ENCODE measurements around the gene TMEM120B.

Gene TMEM120B

DNA sequence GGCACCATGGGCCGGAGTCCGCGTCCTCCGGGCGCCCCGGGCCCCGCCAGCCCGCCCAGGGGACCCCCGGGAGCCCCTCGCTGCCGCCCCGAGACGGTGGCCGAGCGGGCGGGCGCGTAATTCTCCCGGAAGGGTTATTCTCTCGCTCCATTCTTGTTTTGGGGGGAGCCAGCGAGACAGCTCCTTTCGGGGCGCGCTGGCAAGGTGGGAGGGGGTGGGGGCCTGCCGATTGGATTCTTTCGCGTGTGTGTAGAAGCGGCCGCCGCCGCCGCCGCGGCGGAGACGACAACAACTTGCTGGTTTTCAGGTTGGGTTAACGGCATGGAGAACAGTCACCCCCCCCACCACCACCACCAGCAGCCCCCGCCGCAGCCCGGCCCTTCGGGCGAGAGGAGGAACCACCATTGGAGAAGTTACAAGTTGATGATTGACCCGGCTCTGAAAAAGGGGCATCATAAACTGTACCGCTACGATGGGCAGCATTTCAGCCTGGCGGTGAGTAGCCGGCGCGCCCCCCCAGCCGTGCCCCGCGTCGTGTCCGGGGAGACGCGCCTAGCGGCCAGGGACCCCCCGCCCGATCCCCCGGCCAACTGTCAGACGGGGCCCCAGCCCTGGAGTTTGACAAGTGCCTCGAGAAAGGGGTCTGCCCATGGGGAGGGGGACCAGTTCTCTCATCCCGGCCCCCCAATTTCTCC, 92.0 kb downstream of the TMEM120B start:
- Histone ChIP-seq H3K4me3 (ENCODE audit: low read length) (peak overlapping the region; percentile 71), H3K4me1 (ENCODE audit: low read length) (no peaks in the 10 kb centered on the region), H3K9me2 (replicated peaks; ENCODE audit: insufficient read depth, low read length) (no peaks in the 10 kb centered on the region), H3K27me3 (replicated peaks; ENCODE audit: insufficient read depth, low read length) (no peaks in the 10 kb centered on the region), H2AFZ (ENCODE audit: low read length) (no peak overlapping the region), H3K4me2 (ENCODE audit: low read depth, low read length) (peak overlapping the region; percentile 65; the same call in 1 of the 2 replicates), H3F3A (ENCODE audit: insufficient read depth, low read length) (peaks cover 21% of the 10 kb centered on the region), H3K9me3 (replicated peaks; ENCODE audit: insufficient read depth, low read length) (no peaks in the 10 kb centered on the region), H3K36me3 (replicated peaks; ENCODE audit: insufficient read depth, low read length) (no peaks in the 10 kb centered on the region), H4K20me1 (ENCODE audit: insufficient read depth, low read length) (no peaks in the 10 kb centered on the region), H3K79me2 (ENCODE audit: low read length) (peaks cover 58% of the 10 kb centered on the region), H3K27ac (ENCODE audit: low read length) (peak overlapping the region; percentile 42; the same call in 1 of the 2 replicates), H3K9ac (ENCODE audit: low read length) (peak overlapping the region; percentile 72)
- DNase-seq, result no peak
- TF ChIP-seq EZH2phosphoT487 (IDR thresholded peaks at IDR 0.05; ENCODE audit: low read length) (no peak), EZH2 (optimal IDR thresholded peaks at IDR 0.05; ENCODE audit: low read depth, low read length) (no peak)
- TF ChIP-seq, protein P1, sequence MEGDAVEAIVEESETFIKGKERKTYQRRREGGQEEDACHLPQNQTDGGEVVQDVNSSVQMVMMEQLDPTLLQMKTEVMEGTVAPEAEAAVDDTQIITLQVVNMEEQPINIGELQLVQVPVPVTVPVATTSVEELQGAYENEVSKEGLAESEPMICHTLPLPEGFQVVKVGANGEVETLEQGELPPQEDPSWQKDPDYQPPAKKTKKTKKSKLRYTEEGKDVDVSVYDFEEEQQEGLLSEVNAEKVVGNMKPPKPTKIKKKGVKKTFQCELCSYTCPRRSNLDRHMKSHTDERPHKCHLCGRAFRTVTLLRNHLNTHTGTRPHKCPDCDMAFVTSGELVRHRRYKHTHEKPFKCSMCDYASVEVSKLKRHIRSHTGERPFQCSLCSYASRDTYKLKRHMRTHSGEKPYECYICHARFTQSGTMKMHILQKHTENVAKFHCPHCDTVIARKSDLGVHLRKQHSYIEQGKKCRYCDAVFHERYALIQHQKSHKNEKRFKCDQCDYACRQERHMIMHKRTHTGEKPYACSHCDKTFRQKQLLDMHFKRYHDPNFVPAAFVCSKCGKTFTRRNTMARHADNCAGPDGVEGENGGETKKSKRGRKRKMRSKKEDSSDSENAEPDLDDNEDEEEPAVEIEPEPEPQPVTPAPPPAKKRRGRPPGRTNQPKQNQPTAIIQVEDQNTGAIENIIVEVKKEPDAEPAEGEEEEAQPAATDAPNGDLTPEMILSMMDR (IDR thresholded peaks at IDR 0.05; ENCODE audit: low read length), result no peak

DNA sequence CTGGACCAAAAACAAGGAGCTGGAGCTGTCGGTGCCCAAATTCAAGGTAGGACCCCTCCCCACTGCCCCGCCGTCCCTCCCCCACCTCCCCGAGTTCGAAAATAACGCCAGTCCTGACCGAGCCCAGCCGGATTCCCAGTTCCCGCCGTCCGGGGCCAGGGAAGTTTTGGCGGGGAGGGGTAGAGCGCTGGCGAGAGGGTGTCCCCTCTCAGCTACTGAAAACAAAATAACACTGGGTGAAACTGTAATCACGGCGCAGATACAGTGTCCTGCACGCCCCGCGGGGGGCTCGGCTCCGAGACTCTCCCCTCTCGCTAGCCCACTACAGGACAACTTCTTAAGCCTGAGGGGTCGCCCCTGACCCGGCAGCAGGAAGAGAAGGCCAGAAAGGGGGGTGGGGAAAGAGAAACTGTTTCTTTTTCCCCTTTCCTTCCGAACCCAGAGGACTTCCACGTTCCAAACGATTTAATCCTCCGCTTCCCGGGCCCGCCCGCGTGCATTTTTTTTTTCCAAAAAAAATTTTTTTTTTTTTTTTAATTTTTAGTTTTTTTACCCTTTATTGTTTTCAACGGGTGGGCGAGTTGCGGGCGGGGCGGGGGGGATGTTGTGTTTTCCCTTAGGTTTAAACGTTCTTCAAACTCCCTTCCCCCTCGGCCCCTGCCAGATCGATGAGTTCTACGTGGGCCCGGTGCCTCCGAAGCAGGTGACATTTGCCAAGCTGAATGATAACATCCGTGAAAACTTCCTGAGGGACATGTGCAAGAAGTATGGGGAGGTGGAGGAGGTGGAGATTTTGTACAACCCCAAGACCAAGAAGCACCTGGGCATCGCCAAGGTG, 92.8 kb downstream of the TMEM120B start:
- H3K79me2 ChIP-seq (ENCODE audit: low read length), result peaks cover 59% of the 10 kb centered on the region
- peak overlapping the region; percentile 72 for H3K9ac ChIP-seq (ENCODE audit: low read length)
- H3K9me3 ChIP-seq (replicated peaks; ENCODE audit: insufficient read depth, low read length), result no peaks in the 10 kb centered on the region
- H3K4me3 ChIP-seq (ENCODE audit: low read length), result peak overlapping the region; percentile 71
- H3K4me1 ChIP-seq (ENCODE audit: low read length), result no peaks in the 10 kb centered on the region
- H3K9me2 ChIP-seq (replicated peaks; ENCODE audit: insufficient read depth, low read length), result no peaks in the 10 kb centered on the region
- no peaks in the 10 kb centered on the region for H3K36me3 ChIP-seq (replicated peaks; ENCODE audit: insufficient read depth, low read length)
- DNase-seq, result no peak
- no peak for TF ChIP-seq EZH2 (optimal IDR thresholded peaks at IDR 0.05; ENCODE audit: low read depth, low read length)
- TF ChIP-seq EZH2phosphoT487 (IDR thresholded peaks at IDR 0.05; ENCODE audit: low read length), result no peak
- TF ChIP-seq, protein P1 (IDR thresholded peaks at IDR 0.05; ENCODE audit: low read length), result no peak
- peak overlapping the region; percentile 84 for H3K4me2 ChIP-seq (ENCODE audit: low read depth, low read length)
- peak overlapping the region; percentile 42; the same call in 1 of the 2 replicates for H3K27ac ChIP-seq (ENCODE audit: low read length)
- H4K20me1 ChIP-seq (ENCODE audit: insufficient read depth, low read length), result no peaks in the 10 kb centered on the region
- H2AFZ ChIP-seq (ENCODE audit: low read length), result no peak overlapping the region
- no peaks in the 10 kb centered on the region for H3K27me3 ChIP-seq (replicated peaks; ENCODE audit: insufficient read depth, low read length)
- peaks cover 21% of the 10 kb centered on the region for H3F3A ChIP-seq (ENCODE audit: insufficient read depth, low read length)

DNA sequence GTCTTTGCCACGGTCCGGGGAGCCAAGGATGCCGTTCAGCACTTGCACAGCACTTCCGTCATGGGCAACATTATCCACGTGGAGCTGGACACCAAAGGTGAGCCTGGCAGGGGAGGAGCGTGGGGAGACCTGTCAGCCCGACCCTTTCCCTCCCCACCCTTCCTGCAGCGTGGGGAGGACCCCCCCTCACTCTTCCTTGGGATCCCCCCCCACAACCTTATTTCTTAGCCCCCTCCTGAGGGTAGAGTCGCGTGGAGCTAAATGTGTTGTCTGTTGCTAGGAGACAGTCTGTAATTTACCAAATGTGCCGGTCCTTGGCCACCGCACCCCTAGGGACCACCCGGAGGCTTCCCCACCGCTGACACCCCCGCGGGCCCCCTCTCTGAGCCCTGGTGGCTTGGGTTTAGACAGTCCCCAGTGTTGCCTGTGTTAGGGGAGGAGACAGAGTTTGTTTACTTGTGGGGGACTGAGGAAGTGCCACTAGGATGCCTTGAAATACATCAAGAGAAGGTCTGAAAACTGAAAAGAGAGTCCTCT, 93.5 kb downstream of the TMEM120B start:
- Histone ChIP-seq H2AFZ (ENCODE audit: low read length) (no peak overlapping the region), H3K9ac (ENCODE audit: low read length) (peak overlapping the region; percentile 33; the same call in 1 of the 2 replicates), H3K9me3 (replicated peaks; ENCODE audit: insufficient read depth, low read length) (no peaks in the 10 kb centered on the region), H3K4me1 (ENCODE audit: low read length) (no peaks in the 10 kb centered on the region), H3K79me2 (ENCODE audit: low read length) (peaks cover 62% of the 10 kb centered on the region), H4K20me1 (ENCODE audit: insufficient read depth, low read length) (no peaks in the 10 kb centered on the region), H3F3A (ENCODE audit: insufficient read depth, low read length) (peaks cover 21% of the 10 kb centered on the region), H3K27ac (ENCODE audit: low read length) (no peak overlapping the region), H3K4me2 (ENCODE audit: low read depth, low read length) (peak overlapping the region; percentile 84), H3K36me3 (replicated peaks; ENCODE audit: insufficient read depth, low read length) (no peaks in the 10 kb centered on the region), H3K9me2 (replicated peaks; ENCODE audit: insufficient read depth, low read length) (no peaks in the 10 kb centered on the region), H3K27me3 (replicated peaks; ENCODE audit: insufficient read depth, low read length) (no peaks in the 10 kb centered on the region), H3K4me3 (ENCODE audit: low read length) (peak overlapping the region; percentile 55)
- TF ChIP-seq, protein P1 (IDR thresholded peaks at IDR 0.05; ENCODE audit: low read length), result no peak
- TF ChIP-seq EZH2 (optimal IDR thresholded peaks at IDR 0.05; ENCODE audit: low read depth, low read length) (no peak), EZH2phosphoT487 (IDR thresholded peaks at IDR 0.05; ENCODE audit: low read length) (no peak)
- DNase-seq, result no peak
